LoVo (cell line): Measurements from ENCODE around the gene GIMAP2.
"Not testable (repeated sequence)": the region's sequence is repeated elsewhere in the genome, so short reads cannot be mapped to it uniquely, and the experiment has no call there.

Experiments used
- DNase-seq: peaks from one replicate; pipeline ENCODE4 v3.0.0-alpha.2; 2016; ENCODE audit warnings: low spot score

The GIMAP2 gene

GRCh38 chr7:150685219-150686029 lies at the start of gene GIMAP2:
Gene GIMAP2 (plus strand): TSS chr7:150685706. CDS start chr7:150687060, 1,354 bp downstream.
- DNase-seq, result peak; percentile 56

DNA sequence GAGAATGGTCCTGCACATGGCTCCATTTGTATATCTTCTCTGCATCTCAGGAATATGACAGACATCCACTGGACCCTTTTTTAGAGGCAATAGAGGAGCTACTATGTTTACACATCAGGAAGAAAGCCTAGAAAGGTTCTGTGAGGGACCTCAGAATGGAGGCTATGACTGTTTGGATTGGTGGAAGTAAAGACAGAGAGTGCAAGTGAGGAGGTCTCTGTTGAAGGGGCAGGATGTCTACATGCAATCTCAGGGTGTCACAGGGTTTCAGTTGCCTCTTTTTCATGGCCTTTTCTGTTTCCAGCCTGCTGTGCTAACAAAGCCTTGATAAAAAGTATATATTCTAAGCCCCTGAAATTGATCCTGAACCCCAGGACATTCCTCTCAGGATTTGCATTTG lies 43.7 kb upstream of the GIMAP2 start:
- no peak for DNase-seq

DNA sequence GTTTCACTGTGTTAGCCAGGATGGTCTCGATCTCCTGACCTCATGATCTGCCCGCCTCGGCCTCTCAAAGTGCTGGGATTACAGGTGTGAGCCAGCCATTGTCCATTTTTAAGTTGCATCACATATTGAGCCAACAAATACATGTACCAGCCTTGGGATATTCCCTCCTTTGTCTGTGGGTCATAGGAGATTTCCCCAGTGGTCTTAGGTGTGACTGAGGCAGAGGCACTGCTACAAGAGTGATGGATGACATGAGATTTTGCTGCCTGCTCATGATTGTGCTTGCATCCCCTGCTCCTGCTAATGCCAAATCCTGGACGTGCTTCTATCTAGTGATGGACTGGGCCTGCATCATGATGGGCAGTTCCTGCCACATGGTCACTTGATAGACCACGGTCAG lies 42.6 kb upstream of the GIMAP2 start:
- no peak for DNase-seq

GRCh38 chr7:150645259-150646020 lies 40.1 kb upstream of the GIMAP2 start:
- DNase-seq, result no peak

DNA sequence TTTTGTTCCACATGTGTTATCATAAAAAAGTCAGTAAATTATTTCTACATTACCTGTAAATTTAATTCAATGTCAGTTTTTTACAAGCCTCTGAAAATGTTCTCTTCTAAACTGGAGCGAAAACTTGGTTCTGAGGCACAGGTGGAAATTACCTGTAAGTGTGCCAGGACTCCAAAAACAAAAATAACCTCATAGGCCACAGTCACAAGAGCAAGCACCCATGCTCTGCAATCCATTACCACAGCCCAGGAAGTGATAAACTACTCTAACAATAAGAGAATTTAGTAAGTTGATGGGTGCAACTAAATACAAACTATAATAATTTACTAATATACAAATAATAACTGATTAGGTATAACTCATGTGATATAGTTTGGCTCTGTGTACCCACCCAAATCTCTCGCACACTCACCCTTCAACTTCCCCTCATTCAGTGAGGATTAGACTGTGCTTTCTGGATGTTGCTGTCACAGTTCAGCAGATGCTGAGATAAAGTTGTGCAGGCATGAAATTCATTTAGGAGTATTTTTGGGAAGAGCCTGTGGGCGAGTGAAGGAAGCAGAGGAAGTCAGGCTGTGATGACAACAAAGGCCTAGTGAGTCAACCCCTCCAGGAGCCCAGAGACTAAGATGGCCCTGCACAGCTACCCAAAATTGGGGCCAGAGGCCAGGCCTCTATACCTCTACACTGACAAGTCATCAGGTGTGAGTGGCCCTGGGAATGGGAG lies 37.0 kb upstream of the GIMAP2 start:
- DNase-seq, result no peak

DNA sequence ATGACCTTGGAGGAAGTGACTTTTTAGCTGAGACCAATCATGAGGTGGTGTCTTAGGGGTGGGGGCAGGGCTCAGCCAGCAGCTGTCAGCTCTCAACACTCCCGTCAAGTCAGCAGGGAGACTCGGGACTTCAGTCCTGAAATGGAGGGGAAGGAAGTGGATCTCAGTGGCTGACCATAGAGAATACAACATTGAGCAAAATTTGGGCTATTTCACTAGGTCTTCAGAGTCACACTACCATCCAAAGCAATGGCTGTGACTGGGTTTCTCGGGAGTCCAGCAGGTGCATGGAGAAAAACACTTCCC lies 36.5 kb upstream of the GIMAP2 start:
- DNase-seq, result no peak

DNA sequence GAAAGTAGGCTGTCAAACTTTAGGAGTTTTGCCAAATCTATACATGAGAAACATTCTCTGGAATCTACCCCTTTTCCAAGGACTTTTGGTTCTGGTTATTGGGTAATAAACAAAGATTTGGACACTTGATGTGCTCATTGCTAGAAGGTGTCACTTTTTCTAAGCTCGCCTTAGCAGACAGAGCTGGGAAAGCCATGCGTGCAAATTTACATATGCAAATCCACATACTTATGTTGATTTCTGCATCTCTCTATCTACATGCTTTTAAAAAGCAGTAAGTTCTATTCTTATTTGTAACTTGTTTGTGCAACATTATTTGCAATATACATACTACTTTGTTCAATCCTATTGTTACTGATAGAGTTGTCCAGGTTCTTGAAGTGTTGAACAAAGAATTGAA lies 30.8 kb upstream of the GIMAP2 start:
- no peak for DNase-seq

GRCh38 chr7:150656047-150656446 lies 29.5 kb upstream of the GIMAP2 start:
- no peak for DNase-seq

GRCh38 chr7:150657526-150657925 lies 28.0 kb upstream of the GIMAP2 start:
- DNase-seq, result no peak

- no peak for DNase-seq
Observed at GRCh38 chr7:150660939-150661613, 24.4 kb upstream of the GIMAP2 start.

- DNase-seq, result not testable (repeated sequence)
Observed at GRCh38 chr7:150662821-150663220, 22.7 kb upstream of the GIMAP2 start.

DNA sequence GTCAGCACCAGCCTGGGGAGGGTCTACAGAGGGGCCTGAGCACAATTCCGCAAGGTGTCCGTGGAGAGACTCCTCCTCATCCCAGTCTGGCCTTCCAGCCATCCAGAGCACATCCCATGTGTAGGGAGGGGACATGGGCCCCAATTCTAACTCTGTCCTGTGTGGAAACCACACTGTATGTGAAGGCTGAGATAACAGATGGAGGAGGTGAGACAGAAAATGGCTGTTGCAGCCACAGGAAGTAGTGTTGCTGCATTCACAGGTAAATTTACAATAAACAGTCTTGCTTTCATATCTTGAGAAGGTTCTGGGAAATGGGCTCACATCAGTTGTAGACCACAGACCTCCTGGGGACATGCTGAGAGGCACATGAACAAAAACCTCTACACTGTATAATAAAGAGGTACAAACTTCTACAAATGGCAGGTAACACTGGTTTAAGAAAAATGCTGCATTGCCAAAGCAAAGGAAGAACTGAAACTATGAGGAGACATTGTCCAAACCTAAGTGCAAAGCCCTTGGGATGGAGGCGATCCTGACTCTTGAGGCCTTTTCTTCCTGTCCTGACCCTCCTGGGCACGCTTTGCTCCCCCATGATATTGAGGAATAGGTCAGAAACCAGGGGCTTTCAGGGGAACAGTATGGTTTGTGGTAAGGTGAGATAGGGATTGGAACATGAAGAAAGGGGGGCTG lies 21.6 kb upstream of the GIMAP2 start:
- no peak for DNase-seq

- DNase-seq, result no peak
Observed at GRCh38 chr7:150665089-150665748, 20.3 kb upstream of the GIMAP2 start.

DNA sequence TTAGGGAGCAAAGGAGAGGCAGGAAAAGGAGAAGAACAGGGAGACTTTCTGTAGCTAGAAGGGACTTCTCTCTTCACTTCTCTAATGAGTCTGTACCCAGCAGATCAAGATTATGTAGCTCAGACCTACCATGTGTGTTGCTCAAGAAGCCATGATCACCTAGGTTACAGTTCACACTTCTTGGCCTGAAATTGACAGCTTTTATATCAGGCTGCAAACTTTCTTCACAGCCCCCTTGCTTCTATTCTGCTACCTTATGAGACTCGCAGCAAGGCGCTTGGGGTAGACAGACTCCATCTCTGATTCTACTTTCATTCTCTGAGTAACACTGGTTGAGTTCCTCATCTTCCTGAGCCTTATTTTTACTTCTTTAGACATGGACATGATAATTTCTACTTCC lies 19.6 kb upstream of the GIMAP2 start:
- no peak for DNase-seq

GRCh38 chr7:150666412-150666811 lies 19.1 kb upstream of the GIMAP2 start:
- DNase-seq, result no peak

GRCh38 chr7:150668472-150668911 lies 17.0 kb upstream of the GIMAP2 start:
- DNase-seq, result no peak

GRCh38 chr7:150668977-150669376 lies 16.5 kb upstream of the GIMAP2 start:
- DNase-seq, result no peak

DNA sequence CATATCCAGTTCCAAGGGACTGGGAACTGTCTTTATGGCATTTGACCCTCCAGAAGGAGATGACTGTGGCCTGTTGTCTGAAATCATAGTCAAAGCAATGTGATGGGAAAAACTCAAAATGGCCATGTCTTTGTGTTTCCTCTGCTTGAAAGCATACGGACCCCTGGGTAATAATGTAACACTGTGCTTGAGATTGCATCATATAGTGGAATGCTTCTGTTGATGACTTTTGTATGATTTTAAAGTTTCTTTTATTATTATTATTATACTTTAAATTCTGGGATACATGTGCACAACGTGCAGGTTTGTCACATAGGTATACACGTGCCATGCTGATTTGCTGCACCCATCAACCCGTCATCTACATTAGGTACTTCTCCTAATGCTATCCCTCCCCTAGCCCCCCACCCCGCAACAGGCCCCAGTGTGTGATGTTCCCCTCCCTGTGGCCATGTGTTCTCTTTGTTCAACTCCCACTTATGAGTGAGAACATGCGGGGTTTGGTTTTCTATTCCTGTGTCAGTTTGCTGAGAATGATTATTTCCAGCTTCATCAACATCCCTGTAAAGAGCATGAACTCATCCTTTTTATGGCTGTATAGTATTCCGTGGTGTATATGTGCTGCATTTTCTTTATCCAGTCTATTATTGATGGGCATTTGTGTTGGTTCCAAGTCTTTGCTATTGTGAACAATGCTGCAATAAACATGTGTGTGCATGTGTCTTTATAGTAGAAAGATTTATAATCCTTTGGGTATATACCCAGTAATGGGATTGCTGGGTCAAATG lies 13.5 kb upstream of the GIMAP2 start:
- DNase-seq, result not testable (repeated sequence)

DNA sequence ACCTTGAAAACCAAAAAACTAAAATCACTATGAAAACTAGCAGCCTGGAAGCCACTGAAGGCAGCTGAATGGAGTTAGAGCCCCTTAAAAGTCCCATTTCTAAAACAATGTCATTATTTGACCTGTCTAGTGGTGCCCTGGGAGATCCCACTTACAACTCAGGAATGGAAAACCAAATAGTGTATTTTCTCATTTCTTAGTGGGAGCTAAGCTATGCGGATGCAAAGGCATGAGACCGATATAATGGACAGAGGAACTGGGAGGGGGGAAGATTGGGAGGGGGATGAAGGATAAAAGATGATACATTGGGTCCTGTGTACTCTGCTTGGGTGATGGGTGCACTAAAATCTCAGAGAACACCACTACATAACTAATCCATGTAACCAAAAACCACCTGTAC lies 9.8 kb upstream of the GIMAP2 start:
- DNase-seq, result no peak

- not testable (repeated sequence) for DNase-seq
Observed at GRCh38 chr7:150676276-150676675, 9.2 kb upstream of the GIMAP2 start.
